Vagina (tissue), 2 donors: ENCODE measurements around the gene EFCAB13.

Experiments
- CTCF ChIP-seq, 3 experiments: fragments of 450-650 bp in 2 of 3; fragments of 200-600 bp in 1 of 3; sonication (generic) in 1 of 3; IDR thresholded peaks; one replicate each; pipeline ENCODE4 v1.5.1; 2017 to 2019; ENCODE audit warnings: antibody characterized with exemption in 3 of 3, mild to moderate bottlenecking in 2 of 3, moderate library complexity in 2 of 3
- POLR2A ChIP-seq, 2 donors: fragments of 450-650 bp; IDR thresholded peaks; one replicate each; pipeline ENCODE4 v1.6.1; 2017; ENCODE audit warnings: antibody characterized with exemption in 2 of 2, mild to moderate bottlenecking in 2 of 2, moderate library complexity in 2 of 2

DNA sequence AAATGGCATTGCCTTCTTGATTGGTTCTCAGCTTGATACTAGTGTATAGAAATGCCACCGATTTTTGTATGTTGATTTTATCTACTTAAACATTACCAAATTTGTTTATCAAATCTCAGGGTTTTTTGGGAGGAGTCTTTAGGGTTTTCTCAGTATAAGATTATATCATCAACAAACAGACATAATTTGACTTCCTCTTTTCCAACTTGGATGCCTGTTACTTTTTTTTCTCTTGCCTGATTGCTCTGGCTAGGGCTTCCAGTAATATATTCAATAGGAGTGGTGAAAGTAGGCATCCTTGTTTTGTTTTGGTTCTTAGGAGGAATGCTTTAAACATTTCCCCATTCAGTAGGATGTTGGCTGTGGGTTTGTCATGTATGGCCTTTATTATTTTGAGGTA lies 29.1 kb downstream of the EFCAB13 start:
- TF ChIP-seq CTCF (IDR thresholded peaks at IDR 0.05) (no peak), POLR2A (IDR thresholded peaks at IDR 0.05) (no peak)
